MCF 10A (cell line): ENCODE data around the gene GPR157. TPM values are rescaled to one million over a fixed set of nuclear protein-coding genes. Genes with fewer than 3 reads are reported as not detected.

Experiments used
- BruUV-seq: library from RNA; stranded (reverse); fragments of 400-500 nt; replicated peaks from 2 replicates; lab custom pipeline; 2021; lab: Mats Ljungman, UMichigan
- CTCF ChIA-PET: fragments of 300-600 bp; sonication (Branson Sonifier 250); formaldehyde crosslinking; extraction: SDS; loops from one replicate; lab custom pipeline; 2021; ENCODE audit warnings: antibody characterized with exemption, inconsistent platforms; lab: Yijun Ruan, JAX
- POLR2A ChIA-PET: fragments of 300-600, 350-650 bp; sonication (Branson Sonifier 250); formaldehyde crosslinking; extraction: SDS; loops from one replicate; lab custom pipeline; 2020; ENCODE audit warnings: antibody characterized with exemption, inconsistent platforms; lab: Yijun Ruan, JAX
- DNase-seq: peaks from one replicate; pipeline ENCODE4 v3.0.0-alpha.2; 2018; ENCODE audit not compliant: unreplicated experiment
- H3K27ac Mint-ChIP-seq: one replicate; pipeline ENCODE4 v1.8.0; 2022; ENCODE audit warnings: mild to moderate bottlenecking, low read depth, mixed read lengths; ENCODE audit not compliant: unreplicated experiment
- H3K27me3 Mint-ChIP-seq: one replicate; pipeline ENCODE4 v1.8.0; 2022; ENCODE audit warnings: mixed read lengths; ENCODE audit not compliant: insufficient read depth, unreplicated experiment
- H3K36me3 Mint-ChIP-seq: one replicate; pipeline ENCODE4 v1.8.0; 2022; ENCODE audit warnings: mild to moderate bottlenecking, moderate library complexity, mixed read lengths; ENCODE audit not compliant: insufficient read depth, unreplicated experiment
- H3K4me1 Mint-ChIP-seq: one replicate; pipeline ENCODE4 v1.8.0; 2022; ENCODE audit warnings: mixed read lengths; ENCODE audit not compliant: insufficient read depth, unreplicated experiment
- H3K4me3 Mint-ChIP-seq: one replicate; pipeline ENCODE4 v1.8.0; 2022; ENCODE audit warnings: mild to moderate bottlenecking, moderate library complexity, mixed read lengths; ENCODE audit not compliant: unreplicated experiment
- H3K9me3 Mint-ChIP-seq: one replicate; pipeline ENCODE4 v1.8.0; 2022; ENCODE audit warnings: mixed read lengths; ENCODE audit not compliant: unreplicated experiment
- intact Hi-C: fragments of 100-400 bp; cut with micrococcal nuclease; formaldehyde crosslinking; loops from 2 replicates; pipeline ENCODE4 v1.14.1; 2022
- total RNA-seq: library from RNA; stranded (reverse); gene quantifications from 2 replicates; pipeline ENCODE4 v1.2.3, GENCODE V29; 2022
- TF ChIP-seq, protein P1 (sequence below): fragments of 200-600 bp; IDR thresholded peaks from one replicate; pipeline ENCODE4 v1.8.0; 2022; ENCODE audit warnings: antibody characterized with exemption, mild to moderate bottlenecking; ENCODE audit not compliant: unreplicated experiment

Gene GPR157
- total RNA-seq, 1 experiment from 2014 or later, result 8.1 TPM

DNA sequence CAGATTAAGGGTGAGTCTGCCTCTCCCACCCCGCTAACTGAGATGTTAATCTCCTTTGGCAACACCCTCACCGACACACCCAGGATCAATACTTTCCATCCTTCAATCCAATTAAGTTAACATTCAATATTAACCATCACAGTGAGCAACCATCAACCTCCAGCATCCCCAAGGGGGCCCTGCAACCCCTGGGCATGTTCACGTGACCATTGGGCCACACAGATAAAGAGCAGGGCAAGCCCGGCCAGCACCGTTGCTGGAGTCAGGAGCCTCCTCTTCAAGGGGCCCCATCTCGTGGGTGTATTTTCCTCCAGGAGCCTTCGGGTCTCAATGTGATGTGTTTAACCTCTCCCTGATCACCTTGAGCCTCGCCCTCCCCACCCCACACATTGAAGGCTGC, 8.0 kb upstream of the GPR157 start:
- BruUV-seq, result no TSS peak
- TF ChIP-seq, protein P1, sequence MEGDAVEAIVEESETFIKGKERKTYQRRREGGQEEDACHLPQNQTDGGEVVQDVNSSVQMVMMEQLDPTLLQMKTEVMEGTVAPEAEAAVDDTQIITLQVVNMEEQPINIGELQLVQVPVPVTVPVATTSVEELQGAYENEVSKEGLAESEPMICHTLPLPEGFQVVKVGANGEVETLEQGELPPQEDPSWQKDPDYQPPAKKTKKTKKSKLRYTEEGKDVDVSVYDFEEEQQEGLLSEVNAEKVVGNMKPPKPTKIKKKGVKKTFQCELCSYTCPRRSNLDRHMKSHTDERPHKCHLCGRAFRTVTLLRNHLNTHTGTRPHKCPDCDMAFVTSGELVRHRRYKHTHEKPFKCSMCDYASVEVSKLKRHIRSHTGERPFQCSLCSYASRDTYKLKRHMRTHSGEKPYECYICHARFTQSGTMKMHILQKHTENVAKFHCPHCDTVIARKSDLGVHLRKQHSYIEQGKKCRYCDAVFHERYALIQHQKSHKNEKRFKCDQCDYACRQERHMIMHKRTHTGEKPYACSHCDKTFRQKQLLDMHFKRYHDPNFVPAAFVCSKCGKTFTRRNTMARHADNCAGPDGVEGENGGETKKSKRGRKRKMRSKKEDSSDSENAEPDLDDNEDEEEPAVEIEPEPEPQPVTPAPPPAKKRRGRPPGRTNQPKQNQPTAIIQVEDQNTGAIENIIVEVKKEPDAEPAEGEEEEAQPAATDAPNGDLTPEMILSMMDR, result no peak
- Mint-ChIP-seq H3K9me3 (no peaks in the 10 kb centered on the region), H3K27ac (no peak overlapping the region), H3K27me3 (no peaks in the 10 kb centered on the region), H3K36me3 (peaks cover 6% of the 10 kb centered on the region), H3K4me3 (no peak overlapping the region), H3K4me1 (no peaks in the 10 kb centered on the region)
- intact Hi-C loops, result no loop called here
- no peak for DNase-seq
- ChIA-PET POLR2A (no interaction called here), CTCF (no interaction called here)

DNA sequence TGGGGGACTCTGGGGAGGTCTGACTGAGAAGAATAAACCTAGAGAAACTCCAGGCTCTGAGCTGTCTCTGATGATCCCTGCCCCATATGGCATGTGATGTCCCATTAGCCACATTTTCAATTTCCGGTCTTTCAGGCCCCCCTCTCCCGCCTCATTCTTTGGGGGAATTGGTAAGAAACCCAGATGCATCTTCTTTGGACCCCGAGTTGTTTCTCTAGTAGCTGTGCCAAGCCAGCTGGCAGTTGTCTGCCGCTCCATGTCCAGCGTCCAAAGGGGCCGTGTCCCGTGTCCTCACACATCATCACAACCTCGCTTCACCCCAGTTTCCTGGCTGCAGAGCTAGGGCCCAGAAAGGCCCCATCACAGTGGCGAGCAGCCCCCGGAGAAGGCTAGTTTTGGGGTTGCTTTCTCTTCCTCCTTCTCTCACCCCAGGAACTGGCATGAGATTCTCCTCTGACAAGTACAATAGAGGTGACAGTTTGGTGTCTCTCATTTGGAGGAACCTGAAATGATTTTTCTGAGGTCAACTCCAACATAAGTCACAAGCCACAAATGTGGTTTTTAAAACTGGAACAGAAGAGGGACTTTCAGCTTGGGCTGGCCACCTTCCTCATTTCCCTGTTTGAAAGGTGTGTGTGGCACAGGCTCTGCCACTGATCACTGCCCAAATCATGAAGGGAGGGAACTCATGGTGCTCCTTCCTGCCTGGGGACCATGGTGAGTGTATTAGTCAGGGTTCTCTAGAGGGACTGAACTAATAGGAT, 6.4 kb upstream of the GPR157 start:
- intact Hi-C loops, result no loop called here
- BruUV-seq, result no TSS peak
- H3K36me3 Mint-ChIP-seq, result peaks cover 6% of the 10 kb centered on the region
- H3K4me1 Mint-ChIP-seq, result peaks cover 1% of the 10 kb centered on the region
- no peak for DNase-seq
- ChIA-PET POLR2A (interaction anchor here (1.5 kb wide), 1 partner anchor 12 kb away, joined by 4 read pairs; no protein-coding TSS in a partner anchor), CTCF (interaction anchor here (0.5 to 0.9 kb wide), 3 partner anchors 24 to 428 kb away, joined by 3 to 5 read pairs (median 3); no protein-coding TSS in a partner anchor)
- no peaks in the 10 kb centered on the region for H3K9me3 Mint-ChIP-seq
- TF ChIP-seq, protein P1, result no peak
- no peaks in the 10 kb centered on the region for H3K27me3 Mint-ChIP-seq
- no peak overlapping the region for H3K4me3 Mint-ChIP-seq
- H3K27ac Mint-ChIP-seq, result no peak overlapping the region

DNA sequence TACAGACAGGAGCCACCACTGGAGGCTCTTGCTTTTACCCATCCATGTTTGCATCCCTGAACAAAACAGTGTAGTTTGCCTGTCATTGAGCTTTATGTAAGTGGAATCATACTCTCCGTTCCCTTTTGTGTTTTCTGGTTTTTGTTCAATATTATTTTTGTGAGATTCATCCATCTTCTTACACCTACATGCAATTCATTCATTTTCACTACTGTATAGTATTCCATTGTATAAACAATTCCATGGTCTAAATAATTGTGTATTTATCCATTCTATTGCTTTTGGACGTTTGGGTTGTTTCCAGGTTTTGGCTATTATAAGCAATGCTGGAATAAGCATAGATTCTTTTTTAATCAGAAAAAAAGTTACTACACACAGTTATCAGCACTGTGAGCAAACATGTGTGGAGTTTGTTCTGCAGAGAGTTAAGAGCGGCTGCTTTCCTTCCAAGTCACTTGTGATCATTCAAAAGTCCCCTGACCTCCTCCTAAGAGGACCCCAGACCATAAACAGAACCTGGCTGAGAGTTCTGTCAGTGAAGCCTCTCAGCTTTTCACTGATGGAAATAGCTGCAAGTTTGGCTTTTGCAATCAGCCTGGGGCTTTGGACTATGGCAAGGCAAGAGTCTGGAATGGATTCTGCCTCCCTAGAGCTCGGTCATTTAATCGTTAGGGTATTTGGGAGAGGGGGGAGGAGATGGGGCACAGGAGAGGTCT, 5.1 kb upstream of the GPR157 start:
- CTCF ChIA-PET, result interaction anchor here (0.6 to 2.5 kb wide), 3 partner anchors 8 to 535 kb away, joined by 3 to 13 read pairs (median 5); no protein-coding TSS in a partner anchor
- DNase-seq, result no peak
- Mint-ChIP-seq H3K9me3 (no peaks in the 10 kb centered on the region), H3K36me3 (peaks cover 3% of the 10 kb centered on the region), H3K27ac (no peak overlapping the region), H3K4me1 (peaks cover 10% of the 10 kb centered on the region), H3K27me3 (no peaks in the 10 kb centered on the region), H3K4me3 (no peak overlapping the region)
- POLR2A ChIA-PET, result interaction anchor here (0.7 to 1.5 kb wide), 2 partner anchors 13 to 62 kb away, joined by 3 to 4 read pairs; no protein-coding TSS in a partner anchor
- intact Hi-C loops, result no loop called here
- no TSS peak for BruUV-seq
- TF ChIP-seq, protein P1, result no peak
